WI38 (cell line): ENCODE measurements around the gene FBN1.

Experiments used
- H3K4me3 ChIP-seq: 2 replicates; pipeline ENCODE4 v1.5.1; 2011; ENCODE audit warnings: low read depth, mild to moderate bottlenecking, control low read depth, low read length
- CTCF ChIP-seq: IDR thresholded peaks from 2 replicates; pipeline ENCODE4 v1.5.1; 2012; ENCODE audit warnings: low read depth, mild to moderate bottlenecking, control low read depth, low read length

The FBN1 gene

GRCh38 chr15:48466820-48467219, 178.7 kb downstream of the FBN1 start:
- no peak for TF ChIP-seq CTCF
- no peak overlapping the region for H3K4me3 ChIP-seq

- no peak overlapping the region for H3K4me3 ChIP-seq
- TF ChIP-seq CTCF, result no peak
These were observed 179.4 kb downstream of the FBN1 start for GRCh38 chr15:48466079-48466478.

GRCh38 chr15:48465410-48465809, 180.1 kb downstream of the FBN1 start:
- no peak overlapping the region for H3K4me3 ChIP-seq
- TF ChIP-seq CTCF, result no peak

GRCh38 chr15:48463366-48463880, 182.1 kb downstream of the FBN1 start:
- H3K4me3 ChIP-seq, result no peak overlapping the region
- no peak for TF ChIP-seq CTCF

GRCh38 chr15:48462688-48463087, 182.8 kb downstream of the FBN1 start:
- no peak overlapping the region for H3K4me3 ChIP-seq
- TF ChIP-seq CTCF, result no peak

GRCh38 chr15:48459571-48460442, 185.7 kb downstream of the FBN1 start:
- TF ChIP-seq CTCF, result no peak
- no peak overlapping the region for H3K4me3 ChIP-seq

- TF ChIP-seq CTCF, result no peak
- no peak overlapping the region for H3K4me3 ChIP-seq
These were observed 186.6 kb downstream of the FBN1 start for GRCh38 chr15:48458876-48459275.
